Hepatocyte (in vitro differentiated cells): Measurements from ENCODE around the gene CCM2L.

ENCODE experiments used
- CTCF ChIP-seq: fragments of 200-600 bp; sonication (generic); IDR thresholded peaks from 2 replicates; pipeline ENCODE4 v1.5.1; 2016; ENCODE audit warnings: antibody characterized with exemption, mild to moderate bottlenecking; ENCODE audit not compliant: poor library complexity
- EZH2 ChIP-seq: fragments of 200-600 bp; sonication (generic); IDR thresholded peaks from 2 replicates; pipeline ENCODE4 v1.6.1; 2016; ENCODE audit warnings: antibody characterized with exemption, mild to moderate bottlenecking, borderline replicate concordance

- TF ChIP-seq CTCF (no peak), EZH2 (no peak)
Observed at GRCh38 chr20:32035426-32035779, 25.2 kb downstream of the CCM2L start.
